IMR-90 (cell line): ENCODE measurements around the gene PRKAR1A.

ENCODE experiments used
- BHLHE40 ChIP-seq: fragments of 150-350 bp; IDR thresholded peaks from 2 replicates; pipeline ENCODE4 v1.6.1; 2016; ENCODE audit warnings: mild to moderate bottlenecking, low read depth, low read length
- CEBPB ChIP-seq: IDR thresholded peaks from 2 replicates; pipeline ENCODE4 v1.6.1; 2012; ENCODE audit warnings: low read depth, low read length, improper control_type of control experiment
- ELK1 ChIP-seq: fragments of 150-350 bp; IDR thresholded peaks from 2 replicates; pipeline ENCODE4 v1.6.1; 2016; ENCODE audit warnings: low read depth, mild to moderate bottlenecking, low read length, moderate library complexity, borderline replicate concordance
- FOS ChIP-seq: fragments of 150-350 bp; IDR thresholded peaks from 2 replicates; pipeline ENCODE4 v1.6.1; 2016; ENCODE audit warnings: low read depth, low read length
- MXI1 ChIP-seq: IDR thresholded peaks from 2 replicates; pipeline ENCODE4 v1.6.1; 2012; ENCODE audit warnings: low read depth, mild to moderate bottlenecking, low read length, moderate library complexity, borderline replicate concordance
- POLR2A ChIP-seq: IDR thresholded peaks from 2 replicates; pipeline ENCODE4 v1.6.1; 2012; ENCODE audit warnings: mild to moderate bottlenecking, low read depth, low read length
- RCOR1 ChIP-seq: IDR thresholded peaks from 2 replicates; pipeline ENCODE4 v1.6.1; 2012; ENCODE audit warnings: mild to moderate bottlenecking, low read length, improper control_type of control experiment; ENCODE audit not compliant: insufficient replicate concordance
- RFX5 ChIP-seq: IDR thresholded peaks from 2 replicates; pipeline ENCODE4 v1.8.0; 2012; ENCODE audit warnings: low read depth, mild to moderate bottlenecking, low read length, moderate library complexity
- SMC3 ChIP-seq: fragments of 150-350 bp; IDR thresholded peaks from 2 replicates; pipeline ENCODE4 v1.6.1; 2016; ENCODE audit warnings: low read depth, mild to moderate bottlenecking, antibody characterized with exemption, low read length, moderate library complexity
- USF2 ChIP-seq: fragments of 150-350 bp; IDR thresholded peaks from 2 replicates; pipeline ENCODE4 v1.6.1; 2017; ENCODE audit warnings: mild to moderate bottlenecking, antibody characterized with exemption, low read length, low read depth
- TF ChIP-seq, protein P1 (sequence below): conservative IDR thresholded peaks from 2 replicates; pipeline ENCODE4 v1.5.1; 2012; ENCODE audit warnings: mild to moderate bottlenecking, low read depth, low read length, improper control_type of control experiment

DNA sequence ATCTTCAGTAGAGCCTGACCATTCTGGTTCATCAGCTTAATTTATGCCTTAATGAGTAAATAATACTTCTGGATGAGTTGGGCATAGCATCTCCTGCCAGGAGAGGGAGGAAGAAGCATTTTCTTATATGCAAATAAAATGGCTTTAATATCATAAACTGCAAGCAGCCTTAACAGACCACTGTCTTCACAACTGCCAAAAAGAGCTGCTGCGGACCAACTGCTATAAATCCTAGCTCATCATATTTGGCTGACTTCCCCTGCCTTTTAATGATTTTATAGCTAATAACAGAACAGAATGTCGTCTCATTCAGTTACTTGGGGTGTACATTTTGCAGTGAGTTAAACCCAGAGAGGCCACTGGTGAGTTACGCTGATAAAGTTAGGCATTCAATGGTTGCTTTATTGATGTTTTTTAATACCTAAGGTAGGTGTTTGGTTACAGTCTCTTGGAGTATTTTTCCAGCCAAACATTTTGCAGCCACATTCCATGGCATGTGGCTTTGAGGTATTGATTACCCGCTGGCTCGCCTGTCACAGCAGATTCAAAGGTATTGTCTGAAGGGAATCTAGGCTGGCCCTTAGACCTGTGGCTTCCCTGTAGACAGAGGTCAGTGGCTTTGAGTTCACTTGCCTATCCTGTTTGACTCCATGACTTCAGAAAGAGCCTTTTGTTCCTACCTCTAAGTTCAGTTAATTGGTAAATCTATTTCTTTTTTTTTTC lies 72.5 kb downstream of the PRKAR1A start:
- TF ChIP-seq BHLHE40 (no peak), SMC3 (no peak), RCOR1 (no peak), POLR2A (no peak), MXI1 (no peak), USF2 (no peak), ELK1 (no peak), FOS (no peak), CEBPB (no peak), RFX5 (no peak)
- TF ChIP-seq, protein P1, sequence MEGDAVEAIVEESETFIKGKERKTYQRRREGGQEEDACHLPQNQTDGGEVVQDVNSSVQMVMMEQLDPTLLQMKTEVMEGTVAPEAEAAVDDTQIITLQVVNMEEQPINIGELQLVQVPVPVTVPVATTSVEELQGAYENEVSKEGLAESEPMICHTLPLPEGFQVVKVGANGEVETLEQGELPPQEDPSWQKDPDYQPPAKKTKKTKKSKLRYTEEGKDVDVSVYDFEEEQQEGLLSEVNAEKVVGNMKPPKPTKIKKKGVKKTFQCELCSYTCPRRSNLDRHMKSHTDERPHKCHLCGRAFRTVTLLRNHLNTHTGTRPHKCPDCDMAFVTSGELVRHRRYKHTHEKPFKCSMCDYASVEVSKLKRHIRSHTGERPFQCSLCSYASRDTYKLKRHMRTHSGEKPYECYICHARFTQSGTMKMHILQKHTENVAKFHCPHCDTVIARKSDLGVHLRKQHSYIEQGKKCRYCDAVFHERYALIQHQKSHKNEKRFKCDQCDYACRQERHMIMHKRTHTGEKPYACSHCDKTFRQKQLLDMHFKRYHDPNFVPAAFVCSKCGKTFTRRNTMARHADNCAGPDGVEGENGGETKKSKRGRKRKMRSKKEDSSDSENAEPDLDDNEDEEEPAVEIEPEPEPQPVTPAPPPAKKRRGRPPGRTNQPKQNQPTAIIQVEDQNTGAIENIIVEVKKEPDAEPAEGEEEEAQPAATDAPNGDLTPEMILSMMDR: no peak
